ENCODE data around the gene ASRGL1.
A peak's percentile ranks its signal among the peaks of the same experiment; 100 is the strongest.
"Not testable (repeated sequence)": the region's sequence is repeated elsewhere in the genome, so short reads cannot be mapped to it uniquely, and the experiment has no call there.

Gene ASRGL1

GRCh38 chr11:62353841-62354240 is 16.6 kb downstream of the ASRGL1 start:
- DNase-seq = no peak

DNA sequence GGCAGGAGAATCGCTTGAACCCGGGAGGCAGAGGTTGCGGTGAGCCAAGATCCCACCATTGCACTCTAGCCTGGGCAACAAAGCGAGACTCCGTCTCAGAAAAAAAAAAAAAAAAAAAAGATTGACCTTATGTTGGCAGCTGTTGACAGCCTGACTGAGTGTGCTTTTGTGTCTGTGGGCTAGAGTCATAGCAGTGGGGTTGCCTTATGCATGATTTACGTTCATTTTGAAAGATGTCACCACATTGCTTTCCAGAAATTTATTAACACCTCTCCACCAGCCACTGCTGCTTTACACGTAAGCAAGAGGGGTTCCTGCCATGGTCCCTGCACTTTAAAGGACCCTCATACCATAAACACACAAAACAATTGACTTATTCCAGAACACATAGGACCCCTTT is 21.0 kb downstream of the ASRGL1 start:
- no peak for DNase-seq

DNA sequence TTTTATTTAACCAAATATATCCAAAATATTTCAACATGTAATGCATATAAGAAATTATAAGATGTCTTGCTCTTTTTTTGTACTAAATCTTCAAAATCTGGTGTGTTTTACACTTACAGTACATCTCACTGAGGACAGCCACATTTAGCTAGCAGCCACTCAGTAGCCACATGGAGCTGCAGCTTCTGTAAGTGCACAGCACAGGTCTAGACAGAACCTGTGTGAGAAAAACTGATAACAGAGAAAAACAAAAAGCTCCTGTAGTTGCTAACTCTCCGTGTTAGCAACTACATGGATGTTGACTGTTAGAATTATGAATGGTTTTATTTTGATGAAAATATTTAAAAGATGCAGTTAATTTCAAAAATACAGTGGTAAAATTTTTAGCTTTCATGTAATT is 22.2 kb downstream of the ASRGL1 start:
- DNase-seq = no peak

GRCh38 chr11:62360685-62361084 is 23.4 kb downstream of the ASRGL1 start:
- no peak for DNase-seq

DNA sequence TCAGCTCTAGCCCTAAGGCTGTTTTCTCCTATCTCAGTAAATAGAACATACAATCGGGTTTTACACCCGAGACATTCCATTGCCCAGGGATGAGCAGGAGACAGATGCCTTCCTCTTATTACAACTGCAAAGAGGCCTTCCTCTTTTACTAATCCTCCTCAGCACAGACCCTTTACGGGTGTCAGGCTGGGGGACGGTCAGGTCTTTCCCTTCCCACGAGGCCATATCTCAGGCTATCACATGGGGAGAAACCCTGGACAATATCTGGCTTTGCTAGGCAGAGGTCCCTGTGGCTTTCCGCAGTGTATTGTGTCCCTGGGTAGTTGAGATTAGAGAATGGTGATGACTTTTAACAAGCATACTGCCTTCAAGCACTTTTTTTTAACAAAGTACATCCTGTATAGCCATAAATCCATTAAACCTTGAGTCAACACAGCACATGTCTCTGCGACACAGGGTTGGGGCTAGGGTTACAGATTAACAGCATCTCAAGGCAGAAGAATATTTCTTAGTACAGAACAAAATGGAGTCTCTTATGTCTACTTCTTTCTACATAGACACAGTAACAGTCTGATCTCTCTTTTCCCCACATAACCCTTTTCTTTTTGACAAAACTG is 31.7 kb downstream of the ASRGL1 start:
- DNase-seq = not testable (repeated sequence)

- DNase-seq = peak; percentile 50
These were observed 33.6 kb downstream of the ASRGL1 start for GRCh38 chr11:62370743-62371440.

GRCh38 chr11:62372871-62373270 is 35.6 kb downstream of the ASRGL1 start:
- no peak for DNase-seq

DNA sequence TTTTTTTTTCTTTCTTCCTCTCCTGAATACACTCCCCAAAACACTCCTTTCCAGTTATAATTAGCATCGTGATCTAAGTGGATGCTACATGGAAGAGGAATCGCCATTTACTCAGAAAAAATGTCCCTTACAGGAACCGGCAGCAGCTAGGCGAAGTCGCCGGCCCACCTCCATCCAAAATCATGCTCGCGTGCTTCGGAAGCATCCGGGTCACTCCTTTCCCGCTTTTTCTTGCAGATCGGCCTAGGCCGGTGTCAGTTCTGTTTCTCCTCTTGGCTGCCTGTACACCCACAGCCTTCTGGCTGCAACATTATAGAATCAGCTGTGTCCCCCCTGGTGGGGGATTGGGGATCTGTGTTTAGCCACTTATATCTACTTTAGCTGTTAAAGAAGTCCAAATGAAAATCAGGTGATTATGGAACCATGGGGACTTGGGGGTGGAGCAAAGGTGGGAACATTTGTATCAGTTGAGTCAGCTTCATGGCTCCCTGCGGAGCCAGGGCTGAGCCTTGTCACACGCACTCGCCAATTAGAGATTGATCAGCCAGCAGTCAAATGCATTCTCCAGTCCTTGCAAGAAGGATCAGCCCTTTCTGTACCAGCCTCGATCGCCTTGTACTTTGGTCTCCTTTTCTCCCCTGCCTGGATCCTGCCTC is 36.3 kb downstream of the ASRGL1 start:
- DNase-seq = no peak

- DNase-seq = no peak
These were observed 37.6 kb downstream of the ASRGL1 start for GRCh38 chr11:62374801-62375200.

DNA sequence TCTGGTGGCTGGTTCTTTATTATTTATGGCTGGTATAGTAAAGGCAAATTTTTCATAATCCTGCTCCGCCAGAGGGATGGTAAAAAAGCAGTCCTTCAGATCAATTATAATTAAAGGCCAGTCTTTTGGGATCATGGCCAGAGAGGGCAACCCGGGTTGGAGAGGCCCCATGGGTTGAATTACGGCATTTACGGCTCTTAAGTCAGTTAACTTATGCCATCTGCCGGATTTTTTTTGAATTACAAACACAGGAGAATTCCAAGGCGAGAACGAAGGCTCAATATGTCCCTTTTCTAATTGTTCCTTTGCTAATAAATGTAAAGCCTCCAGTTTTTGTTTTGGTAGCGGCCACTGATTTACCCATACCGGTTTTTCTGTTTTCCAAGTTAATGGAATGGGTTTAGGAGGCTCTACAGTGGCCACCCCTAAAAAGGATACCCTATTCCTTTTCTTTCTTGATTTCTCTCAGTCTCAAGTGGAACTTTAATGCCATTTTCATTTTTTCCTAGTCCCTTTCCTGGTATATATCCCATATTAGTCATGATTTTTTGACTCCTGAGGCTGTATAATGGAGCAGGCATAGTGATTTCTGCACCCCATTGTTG is 41.3 kb downstream of the ASRGL1 start:
- DNase-seq = not testable (repeated sequence)

- not testable (repeated sequence) for DNase-seq
These were observed 42.3 kb downstream of the ASRGL1 start for GRCh38 chr11:62379586-62379985.

DNA sequence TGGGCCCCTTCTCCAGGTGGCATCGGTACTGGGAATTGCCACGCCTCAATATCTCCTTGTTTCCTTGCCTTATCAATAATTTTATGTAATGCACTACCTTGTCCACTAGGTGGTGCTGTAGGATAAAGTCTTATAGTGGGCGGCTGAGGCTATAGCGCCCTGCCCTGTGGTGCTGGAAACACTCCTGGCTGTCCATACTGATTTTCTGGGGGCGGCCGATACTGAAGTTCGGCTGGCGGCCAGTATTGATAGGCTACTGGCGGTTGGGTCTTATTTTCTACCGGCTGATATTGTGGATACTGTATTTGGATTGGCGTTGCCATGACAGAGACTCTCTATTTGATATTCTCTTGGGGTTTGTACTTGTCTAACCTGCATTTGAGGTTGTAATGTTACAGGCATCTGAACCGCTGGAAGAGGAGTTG is 43.6 kb downstream of the ASRGL1 start:
- peak; percentile 34 for DNase-seq

DNA sequence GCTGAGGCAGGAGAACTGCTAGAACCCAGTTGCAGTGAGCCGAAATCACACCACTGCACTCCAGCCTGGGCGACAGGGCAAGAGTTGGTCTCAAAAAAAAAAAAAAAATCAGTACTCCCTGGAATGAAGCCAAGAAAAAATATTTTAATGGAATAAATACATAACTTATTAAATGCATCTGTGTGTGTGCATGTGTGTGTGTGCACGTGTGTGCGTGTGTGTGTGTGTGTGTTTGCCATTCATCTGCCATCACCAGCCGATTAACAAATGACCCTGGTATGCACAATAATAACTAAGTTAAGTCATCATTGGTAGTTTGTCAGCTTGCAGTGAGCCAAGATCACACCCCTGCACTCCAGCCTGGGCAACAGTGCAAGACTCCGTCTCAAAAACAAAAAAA is 46.6 kb downstream of the ASRGL1 start:
- DNase-seq = no peak

DNA sequence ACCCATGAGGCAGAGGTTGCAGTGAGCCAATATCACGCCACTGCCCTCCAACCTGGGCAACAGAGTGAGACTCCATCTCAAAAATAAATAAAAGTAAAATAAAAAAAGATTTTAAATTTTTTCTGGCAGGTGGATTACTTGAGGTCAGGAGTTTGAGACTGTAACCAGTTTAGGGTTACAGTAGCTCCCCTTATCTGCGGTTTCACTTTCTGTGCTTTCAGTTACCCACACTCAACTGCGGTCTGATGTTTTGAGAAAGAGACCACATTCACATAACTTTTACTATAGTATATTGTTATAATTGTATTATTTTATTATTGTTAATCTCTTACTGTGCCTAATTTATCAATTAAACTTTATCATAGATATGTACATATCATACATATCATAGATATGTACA is 48.8 kb downstream of the ASRGL1 start:
- DNase-seq = not testable (repeated sequence)

DNA sequence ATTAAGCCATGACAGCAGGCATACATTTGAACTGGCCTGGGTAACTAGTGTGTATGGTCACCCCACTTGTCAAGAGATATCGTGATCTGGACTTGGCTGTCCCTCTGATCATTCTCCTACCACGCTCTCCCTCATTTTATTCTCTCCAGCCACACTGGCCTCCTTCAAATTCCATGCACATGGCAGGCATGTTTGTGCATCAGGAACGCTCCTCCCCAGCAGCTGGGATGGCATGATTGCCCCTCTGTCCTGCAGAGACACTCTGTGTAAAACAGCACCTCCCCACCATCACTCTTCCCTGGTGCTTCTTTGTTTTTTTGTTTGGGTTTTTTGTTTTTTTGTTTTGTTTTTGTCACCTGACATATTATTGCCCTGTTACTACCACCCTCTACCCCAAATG is 50.1 kb downstream of the ASRGL1 start:
- DNase-seq = no peak

DNA sequence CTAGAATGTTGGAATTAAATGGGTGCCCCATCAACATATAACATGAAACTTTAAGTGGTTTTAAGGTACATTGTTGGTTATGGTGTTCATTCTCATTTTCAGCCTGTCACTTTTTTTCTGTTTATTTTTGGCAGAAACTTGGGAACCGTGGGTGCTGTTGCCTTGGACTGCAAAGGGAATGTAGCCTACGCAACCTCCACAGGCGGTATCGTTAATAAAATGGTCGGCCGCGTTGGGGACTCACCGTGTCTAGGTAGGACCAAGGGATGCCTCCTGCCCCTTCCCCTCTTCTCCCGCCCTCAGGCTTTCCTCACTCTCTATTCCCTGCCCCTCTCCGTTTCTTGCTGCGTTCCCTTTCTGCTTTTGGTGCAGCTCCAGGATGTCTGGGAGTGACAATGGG is 51.8 kb downstream of the ASRGL1 start:
- DNase-seq = no peak

DNA sequence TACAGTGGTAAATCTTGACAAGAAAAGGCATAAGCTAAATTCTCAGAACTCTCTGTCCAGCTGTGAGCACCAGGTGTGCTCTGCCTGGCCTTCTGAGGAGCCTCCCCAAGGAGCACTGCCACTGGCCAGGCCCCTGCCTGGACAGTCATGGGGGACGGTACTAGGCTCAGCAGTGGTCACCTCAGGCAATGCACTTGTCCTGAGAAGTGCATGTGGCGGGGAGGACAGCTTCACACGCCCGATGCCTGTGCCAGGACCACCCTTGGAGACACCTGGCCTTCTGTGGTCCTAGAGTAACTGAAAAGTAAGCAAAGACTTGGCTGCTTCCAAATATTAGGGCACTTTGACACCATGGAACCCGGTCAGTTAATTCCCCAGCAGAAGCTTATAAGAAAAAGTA is 53.0 kb downstream of the ASRGL1 start:
- DNase-seq = no peak

- no peak for DNase-seq
These were observed 53.5 kb downstream of the ASRGL1 start for GRCh38 chr11:62390722-62391121.

- DNase-seq = no peak
These were observed 54.6 kb downstream of the ASRGL1 start for GRCh38 chr11:62391642-62392425.

DNA sequence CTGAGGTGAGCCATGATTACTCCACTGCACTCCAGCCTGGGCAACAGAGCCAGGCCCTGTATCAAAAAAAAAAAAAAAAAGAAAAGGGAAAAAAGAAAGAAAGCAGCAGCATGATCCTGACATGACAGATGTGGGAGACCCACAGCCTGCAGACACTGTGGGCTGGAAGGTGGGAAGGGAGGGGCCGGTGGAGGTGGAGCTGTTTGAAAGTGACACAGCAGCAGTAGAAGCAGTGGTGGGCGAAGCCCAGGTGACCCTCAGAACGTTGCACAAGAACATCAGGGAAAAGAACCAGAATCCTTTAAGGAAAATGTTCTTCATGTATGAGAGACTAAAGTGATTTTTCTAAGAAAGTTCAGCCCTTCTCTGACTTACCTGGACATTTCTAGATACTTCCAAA is 55.3 kb downstream of the ASRGL1 start:
- DNase-seq = no peak

GRCh38 chr11:62393061-62393611 is 55.9 kb downstream of the ASRGL1 start:
- no peak for DNase-seq

DNA sequence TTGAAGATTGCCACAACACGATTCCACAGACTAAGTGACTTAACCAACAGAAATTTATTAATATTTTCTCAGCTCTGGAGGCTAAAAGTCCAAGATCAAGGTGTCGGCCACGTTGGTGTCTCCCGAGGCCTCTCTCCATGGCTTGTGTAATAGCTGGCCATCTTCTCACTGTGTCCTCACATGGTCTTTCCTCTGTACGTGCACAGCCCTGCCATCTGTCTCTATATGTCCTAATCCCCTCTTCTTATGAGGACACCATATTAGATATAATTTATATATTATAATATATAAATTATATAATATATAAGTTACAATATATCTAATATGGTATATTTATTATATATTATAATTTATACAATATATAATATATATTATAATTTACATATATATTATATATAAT is 56.5 kb downstream of the ASRGL1 start:
- no peak for DNase-seq
